Activated gamma-delta T cell (primary cell): Measurements from ENCODE around the gene LRRC26.

ENCODE experiments used
- DNase-seq: peaks from one replicate; lab custom pipeline; 2025; lab: John Stamatoyannopoulos, UW

Gene LRRC26

DNA sequence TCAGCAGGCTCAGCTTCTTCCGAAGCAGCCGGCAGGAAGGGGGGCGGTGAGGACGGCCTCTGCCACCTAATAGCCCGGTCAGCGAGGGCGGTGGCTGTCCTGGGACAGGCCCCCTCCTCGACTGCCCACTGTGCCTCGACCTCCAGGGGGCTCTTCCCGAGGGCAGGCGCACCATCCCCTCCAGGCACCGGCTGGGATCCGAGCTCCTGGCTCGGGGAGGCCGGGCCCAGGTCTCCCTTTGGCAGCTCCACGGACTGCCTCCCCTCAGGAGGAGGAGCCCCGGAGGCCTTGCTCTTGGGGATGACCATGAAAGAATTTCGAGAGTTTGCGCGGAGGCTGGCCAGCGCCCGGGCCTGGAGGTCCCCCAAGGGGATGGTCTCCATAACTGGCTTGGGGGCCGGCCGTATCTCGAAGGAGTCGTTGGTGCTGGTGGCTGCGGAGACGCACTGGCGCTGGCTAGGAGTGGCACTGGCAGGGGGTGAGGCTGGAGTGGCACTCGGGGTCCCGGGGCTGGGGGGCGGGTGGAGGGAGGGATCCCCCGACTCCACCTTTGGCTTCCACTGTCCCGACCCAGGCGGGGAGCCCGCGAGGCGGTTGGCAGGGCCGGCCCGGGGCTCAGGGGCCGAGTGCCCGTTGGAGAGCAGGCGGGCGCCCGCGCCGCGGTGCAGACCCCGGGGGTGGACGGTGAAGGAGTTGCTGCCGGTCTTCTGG is 29.7 kb upstream of the LRRC26 start:
- no peak for DNase-seq

GRCh38 chr9:137198902-137199283 is 29.0 kb upstream of the LRRC26 start:
- DNase-seq, result no peak

GRCh38 chr9:137198051-137198901 is 28.4 kb upstream of the LRRC26 start:
- no peak for DNase-seq

DNA sequence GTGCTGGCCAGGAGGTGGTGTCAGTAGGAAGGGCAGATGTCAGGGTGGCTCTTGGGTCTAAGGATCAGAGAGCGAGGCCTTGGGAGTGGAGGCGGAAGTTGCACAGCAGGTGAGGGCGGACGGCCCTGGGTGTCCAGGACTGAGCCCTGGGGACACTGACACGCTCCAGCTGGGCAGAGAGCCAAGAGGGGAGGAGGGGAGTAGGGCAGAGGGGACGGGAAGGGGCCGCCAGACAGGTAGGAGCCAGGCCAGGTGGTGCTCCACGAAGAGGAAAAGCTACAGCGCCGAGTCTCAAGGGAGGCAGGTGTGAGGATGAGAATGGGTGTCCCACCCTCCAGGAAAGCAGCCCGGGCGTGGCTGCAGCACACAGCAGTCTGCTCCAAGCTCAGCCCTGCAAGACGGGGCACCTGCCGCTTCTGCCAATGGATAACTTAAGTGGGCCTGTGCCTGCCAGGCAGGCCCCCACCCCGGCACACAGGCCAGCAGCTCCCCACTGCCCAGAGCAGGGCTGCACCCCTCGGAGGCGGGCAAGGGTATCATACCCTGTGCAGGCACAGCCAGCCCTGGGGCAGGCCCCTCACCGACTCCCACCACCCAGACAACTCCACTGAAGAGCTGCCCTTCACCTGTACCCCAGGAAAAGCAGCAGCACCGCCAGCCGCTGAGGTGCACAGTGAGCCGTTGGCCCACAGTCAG is 25.8 kb upstream of the LRRC26 start:
- no peak for DNase-seq

DNA sequence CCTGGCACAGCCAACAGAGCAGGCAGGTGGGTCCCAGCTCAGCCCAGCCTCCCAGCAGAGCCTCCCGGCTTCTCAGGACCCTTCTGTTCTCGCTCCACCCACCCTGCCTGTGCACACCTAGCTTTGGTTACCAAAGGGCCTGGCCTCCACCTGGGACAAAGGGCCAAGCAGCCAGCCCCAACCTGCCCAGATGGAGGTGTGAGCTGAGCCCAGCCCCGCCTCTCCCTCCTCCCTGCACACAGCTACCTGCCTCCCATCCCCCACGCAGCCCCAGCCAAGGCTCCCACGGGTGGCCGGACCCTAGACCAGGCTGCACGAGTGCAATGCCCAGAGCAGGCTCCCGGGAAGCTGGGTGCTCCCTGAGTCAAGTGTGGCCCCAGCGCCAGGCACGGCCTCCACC is 25.1 kb upstream of the LRRC26 start:
- DNase-seq, result no peak

- no peak for DNase-seq
Measured at GRCh38 chr9:137194388-137194787, 24.5 kb upstream of the LRRC26 start.

DNA sequence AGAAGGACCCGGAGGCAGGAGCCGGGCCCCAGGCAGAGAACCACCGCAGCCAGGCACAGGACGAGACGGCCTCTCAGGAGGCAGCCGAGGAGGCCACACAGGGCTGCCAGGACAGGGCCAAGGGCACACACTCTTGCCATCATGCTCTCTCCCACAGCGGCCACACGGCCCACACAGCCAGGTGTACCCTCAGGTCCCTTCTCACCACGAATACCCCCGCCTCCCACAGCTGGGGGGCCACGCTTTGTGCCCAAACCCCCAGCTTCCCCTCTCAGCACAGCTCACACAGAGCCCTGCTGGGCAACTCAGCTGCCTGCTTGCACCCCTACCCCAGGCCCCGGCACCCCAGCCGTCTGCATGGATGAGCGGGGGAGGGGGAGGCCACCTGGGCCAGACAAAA is 23.9 kb upstream of the LRRC26 start:
- DNase-seq, result no peak

GRCh38 chr9:137192859-137193258 is 23.0 kb upstream of the LRRC26 start:
- no peak for DNase-seq

DNA sequence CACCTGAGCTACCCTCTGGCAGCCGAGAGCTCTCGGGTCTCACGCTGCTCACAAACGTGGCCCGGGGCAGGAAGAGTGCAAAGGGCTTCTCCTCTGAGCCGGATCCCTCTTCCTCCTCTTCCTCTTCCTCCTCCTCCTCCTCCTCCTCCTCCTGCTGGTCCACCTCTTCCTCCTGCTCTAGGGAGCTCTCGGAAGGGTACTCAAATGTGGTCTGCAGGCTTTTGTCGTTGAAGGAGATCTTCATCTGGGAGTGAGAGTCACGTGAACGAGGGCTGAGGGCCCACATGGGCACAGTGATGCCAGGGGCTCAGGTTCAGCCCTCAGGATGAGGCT is 22.6 kb upstream of the LRRC26 start:
- no peak for DNase-seq

DNA sequence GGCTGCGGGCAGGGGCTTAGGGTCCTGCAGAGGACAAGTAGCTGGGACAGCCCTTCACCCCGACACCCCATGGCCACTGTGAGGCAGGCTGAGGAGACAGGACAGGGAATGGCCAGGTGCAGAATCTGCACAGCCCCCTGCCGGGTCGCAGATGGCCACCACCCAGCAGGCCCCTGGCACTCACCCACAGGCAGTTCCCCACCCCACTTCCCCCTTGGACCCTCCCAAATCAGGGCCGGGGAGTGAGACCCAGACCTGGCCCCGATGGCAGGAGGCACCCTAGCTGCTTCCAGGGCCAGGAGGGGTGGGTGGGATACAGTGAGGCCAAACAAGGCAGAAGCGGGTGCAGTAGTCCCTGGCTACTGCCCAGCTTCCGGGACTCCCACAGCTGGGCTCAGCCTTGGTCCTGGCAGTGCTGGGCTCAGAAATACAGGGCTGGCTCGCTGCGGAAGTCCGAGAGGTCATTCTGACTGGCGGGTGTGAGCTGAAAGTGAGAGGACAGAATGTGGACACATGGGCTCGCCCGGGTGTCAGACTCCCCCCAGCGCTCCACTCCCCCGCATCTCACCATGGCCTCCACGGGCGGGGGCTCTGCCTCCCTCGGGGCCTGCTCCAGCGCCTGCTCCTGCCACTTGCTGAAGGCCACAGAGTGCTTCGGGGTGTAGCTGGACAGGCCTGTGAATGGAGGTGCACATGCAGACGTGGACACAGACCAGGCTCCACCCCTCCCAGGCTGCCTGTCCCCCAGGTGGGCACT is 22.0 kb upstream of the LRRC26 start:
- no peak for DNase-seq

GRCh38 chr9:137191245-137191644 is 21.4 kb upstream of the LRRC26 start:
- DNase-seq, result no peak

- DNase-seq, result no peak
Measured at GRCh38 chr9:137190315-137190856, 20.5 kb upstream of the LRRC26 start.

DNA sequence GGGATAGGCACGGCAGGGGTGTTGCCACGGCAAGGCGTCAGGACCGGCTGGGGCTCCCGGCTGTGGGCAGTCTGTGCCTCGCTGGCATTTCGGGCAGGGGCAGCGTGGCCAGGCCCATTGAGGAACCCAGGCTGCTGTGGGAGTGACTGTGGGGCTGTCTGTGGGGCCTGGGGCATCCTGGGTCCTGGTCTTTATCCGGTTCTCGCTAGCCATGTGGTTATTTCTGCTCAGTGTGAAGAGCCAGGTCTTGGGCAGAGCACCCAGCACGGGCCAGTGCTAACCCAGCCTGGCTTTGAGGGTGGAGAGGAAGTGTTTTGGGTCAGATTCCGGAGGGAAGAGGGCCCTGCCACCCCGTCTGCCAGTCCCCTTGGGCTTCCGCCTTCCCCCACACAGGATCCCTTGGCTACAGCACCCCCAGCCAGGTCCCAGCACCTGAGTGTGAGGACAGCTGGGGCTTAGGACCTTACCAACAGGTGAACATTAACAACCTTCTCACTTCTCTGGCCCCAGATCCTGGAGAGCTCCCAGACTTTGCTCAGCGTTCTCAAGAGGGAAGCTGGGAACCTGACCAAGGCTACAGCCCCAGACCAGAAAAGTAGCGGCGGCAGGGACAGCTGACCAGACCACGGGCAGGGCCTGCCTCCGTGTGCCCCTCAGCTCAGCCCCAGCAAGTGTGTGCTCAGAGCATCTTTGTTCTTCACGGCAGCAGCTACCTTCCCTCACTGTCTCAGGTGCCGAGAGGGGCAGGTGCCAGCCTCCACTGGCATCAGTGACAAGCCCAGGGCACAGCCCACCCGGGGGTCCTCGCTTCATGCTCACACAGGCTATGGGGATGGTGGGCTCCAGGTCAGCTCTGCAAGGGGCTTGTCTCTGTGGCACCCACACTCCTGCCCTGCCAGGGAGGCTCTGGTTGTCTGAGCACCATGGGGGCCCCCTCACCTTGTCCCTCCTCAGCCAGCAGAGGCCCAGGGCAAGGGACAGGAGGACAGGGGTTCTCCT is 19.7 kb upstream of the LRRC26 start:
- no peak for DNase-seq

DNA sequence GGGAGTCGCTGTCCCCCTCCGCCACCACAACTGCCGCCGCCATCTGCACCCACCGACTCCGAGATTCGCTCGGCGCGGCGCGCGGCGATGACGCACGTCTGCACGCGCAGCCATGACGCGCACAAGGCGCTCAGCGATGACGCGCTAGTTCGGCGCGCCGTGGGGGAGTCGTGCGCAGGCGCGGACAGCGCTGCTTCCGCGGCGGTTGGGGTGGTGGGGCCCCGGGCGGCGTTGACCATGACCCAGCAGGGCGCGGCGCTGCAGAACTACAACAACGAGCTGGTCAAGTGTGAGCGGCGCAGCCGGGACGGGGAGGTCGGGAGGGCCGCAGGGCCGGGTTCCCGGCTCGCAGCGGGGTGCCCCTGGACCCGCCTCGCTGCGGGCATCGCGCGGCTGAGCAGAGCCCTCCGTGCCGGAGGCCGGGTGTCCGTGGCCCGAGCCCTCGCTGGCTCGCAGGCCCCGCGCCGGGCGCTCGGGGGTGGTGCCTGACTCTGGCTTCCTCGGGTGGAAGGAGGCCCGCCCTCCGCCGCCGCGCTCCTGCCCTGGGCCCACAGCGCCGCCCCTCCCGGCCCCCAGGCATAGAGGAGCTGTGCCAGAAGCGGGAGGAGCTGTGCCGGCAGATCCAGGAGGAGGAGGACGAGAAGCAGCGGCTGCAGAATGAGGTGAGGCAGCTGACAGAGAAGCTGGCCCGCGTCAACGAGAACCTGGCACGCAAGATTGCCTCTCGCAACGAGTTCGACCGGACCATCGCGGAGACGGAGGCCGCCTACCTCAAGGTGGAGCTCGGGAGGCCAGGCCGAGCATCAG is 18.8 kb upstream of the LRRC26 start, which contains the start of the genes ANAPC2 and SSNA1:
ANAPC2 (minus strand) TSS at position 71 of the 807 bp plus-strand sequence; CDS start at position 43, 28 bp downstream.
SSNA1 (plus strand) TSS at position 187 of the 807 bp plus-strand sequence; CDS start at position 238, 51 bp downstream.
- DNase-seq, result peak; percentile 92

DNA sequence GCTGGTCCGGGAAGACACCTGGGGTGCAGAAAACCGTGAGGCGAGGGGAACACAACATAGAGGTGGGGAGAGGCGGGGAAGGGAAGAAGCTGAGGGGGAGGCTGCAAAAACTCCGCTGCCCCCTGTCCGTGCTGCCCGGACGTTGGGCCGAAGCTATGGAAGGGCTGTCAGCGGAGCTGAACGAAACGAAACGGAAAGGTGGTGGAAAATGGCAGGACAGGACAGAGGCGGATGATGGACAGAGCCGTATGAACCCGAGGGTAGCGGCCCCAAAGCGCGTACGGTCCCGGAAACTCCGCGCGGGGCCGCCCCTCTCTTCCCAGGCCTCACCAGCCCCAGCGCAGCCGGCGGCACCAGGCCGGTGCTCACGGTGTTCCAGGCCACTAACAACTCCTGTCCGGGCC is 18.2 kb upstream of the LRRC26 start:
- no peak for DNase-seq

DNA sequence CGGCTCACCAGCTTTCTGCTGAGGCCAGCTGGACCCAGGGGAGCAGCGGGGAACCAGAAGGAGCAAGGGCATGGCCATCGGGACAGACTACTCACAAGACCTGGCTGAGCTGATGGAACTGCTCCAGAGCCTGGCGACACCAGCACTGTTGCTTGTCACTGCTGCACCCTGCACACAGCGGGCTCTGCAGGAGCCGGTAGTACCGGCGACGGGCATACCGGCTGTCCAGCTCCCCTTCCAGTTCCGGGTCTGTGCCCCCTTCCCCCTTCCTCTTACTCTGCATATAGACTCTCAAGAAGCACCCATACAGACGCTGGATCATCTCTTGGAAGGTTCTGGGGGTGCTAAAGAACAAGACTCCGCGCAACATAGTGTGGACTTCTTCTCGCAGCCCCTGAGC is 17.5 kb upstream of the LRRC26 start:
- no peak for DNase-seq

- DNase-seq, result no peak
Measured at GRCh38 chr9:137186385-137186784, 16.5 kb upstream of the LRRC26 start.

- DNase-seq, result no peak
Measured at GRCh38 chr9:137185921-137186320, 16.1 kb upstream of the LRRC26 start.

- no peak for DNase-seq
Measured at GRCh38 chr9:137184881-137185660, 15.2 kb upstream of the LRRC26 start.
